ENCODE results near the gene SOX9.

DNA sequence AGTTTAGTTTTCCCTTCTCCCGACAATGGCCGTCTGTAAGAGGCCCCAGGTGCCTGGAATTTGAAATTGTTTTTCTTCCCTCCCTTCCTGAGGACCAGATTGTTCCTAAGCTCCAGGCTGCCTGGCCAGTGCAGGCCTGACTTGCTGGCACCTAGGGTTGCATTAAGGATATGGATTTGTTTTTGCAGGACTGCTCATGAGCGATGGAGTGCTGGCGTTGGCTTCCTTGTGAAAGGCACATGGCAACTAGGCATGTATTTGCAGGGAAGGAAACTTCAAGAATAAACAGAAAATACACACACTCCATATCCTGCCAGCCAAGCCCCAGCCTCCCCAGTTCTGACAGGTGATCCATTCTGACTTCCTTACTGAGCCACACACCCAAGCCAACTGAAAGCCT is 25.5 kb upstream of the SOX9 start:
- TF ChIP-seq, protein P1, sequence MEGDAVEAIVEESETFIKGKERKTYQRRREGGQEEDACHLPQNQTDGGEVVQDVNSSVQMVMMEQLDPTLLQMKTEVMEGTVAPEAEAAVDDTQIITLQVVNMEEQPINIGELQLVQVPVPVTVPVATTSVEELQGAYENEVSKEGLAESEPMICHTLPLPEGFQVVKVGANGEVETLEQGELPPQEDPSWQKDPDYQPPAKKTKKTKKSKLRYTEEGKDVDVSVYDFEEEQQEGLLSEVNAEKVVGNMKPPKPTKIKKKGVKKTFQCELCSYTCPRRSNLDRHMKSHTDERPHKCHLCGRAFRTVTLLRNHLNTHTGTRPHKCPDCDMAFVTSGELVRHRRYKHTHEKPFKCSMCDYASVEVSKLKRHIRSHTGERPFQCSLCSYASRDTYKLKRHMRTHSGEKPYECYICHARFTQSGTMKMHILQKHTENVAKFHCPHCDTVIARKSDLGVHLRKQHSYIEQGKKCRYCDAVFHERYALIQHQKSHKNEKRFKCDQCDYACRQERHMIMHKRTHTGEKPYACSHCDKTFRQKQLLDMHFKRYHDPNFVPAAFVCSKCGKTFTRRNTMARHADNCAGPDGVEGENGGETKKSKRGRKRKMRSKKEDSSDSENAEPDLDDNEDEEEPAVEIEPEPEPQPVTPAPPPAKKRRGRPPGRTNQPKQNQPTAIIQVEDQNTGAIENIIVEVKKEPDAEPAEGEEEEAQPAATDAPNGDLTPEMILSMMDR (IDR thresholded peaks at IDR 0.05), result no peak
- TF ChIP-seq POLR2A (IDR thresholded peaks at IDR 0.05), result no peak

Measured in testis (tissue), 2 donors.